ENCODE results near the gene TFAP2E. TPM values are rescaled to one million over a fixed set of nuclear protein-coding genes. Genes with fewer than 3 reads are reported as not detected.
A peak's percentile ranks its signal among the peaks of the same experiment; 100 is the strongest.

Gene TFAP2E
- total RNA-seq, 2 donors from 2014 or later: 0.62 to 0.66 TPM

DNA sequence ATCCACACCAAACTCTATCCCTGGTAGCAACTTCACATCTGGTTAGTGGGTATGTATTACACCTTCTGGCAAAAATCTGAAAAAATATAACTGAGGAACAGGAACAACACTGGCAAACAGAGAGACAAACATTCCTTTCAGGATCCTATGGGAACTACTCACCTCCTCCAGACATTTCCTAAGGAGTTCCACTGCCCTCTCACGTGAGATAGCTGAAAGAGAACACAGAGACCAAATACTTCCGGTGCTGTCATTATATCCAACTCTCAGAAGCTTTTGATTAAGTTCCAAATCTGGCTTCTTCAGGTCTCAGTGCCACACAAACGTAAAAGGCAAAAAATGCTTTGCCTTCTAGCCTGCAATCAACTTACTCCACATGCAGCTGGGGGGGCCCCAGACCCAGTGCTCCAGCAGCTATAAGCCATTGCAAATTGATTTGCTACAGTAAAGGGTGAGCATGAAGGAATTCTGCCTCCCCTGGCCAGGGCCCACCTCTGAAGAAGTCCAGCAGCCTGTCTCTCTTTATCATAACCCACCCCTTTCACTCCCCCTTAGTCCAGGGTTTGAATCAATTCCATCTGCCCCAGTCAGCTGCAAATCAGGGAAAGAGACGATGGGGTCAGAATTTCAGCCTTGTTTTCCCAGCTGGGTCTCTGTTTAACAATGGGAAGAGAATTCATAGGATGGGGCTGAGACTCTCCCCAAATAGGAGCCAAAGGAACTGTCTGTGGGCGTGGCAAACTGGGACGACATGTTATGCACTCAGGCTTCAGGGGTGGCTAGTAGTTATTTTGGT, 32.2 kb downstream of the TFAP2E start:
- peaks cover 71% of the 10 kb centered on the region for H3K36me3 Mint-ChIP-seq (ENCODE audit: low read depth)
- no peak overlapping the region for H3K4me3 Mint-ChIP-seq
- peak overlapping the region; percentile 13 for H3K27ac ChIP-seq (ENCODE audit: low read depth, low read length)
- no peaks in the 10 kb centered on the region for H3K9me3 ChIP-seq (ENCODE audit: control insufficient read depth, low read length)
- no peaks in the 10 kb centered on the region for H3K27me3 Mint-ChIP-seq (ENCODE audit: insufficient read depth)
- H3K27ac Mint-ChIP-seq: peak overlapping the region; percentile 76
- TF ChIP-seq, protein P1, sequence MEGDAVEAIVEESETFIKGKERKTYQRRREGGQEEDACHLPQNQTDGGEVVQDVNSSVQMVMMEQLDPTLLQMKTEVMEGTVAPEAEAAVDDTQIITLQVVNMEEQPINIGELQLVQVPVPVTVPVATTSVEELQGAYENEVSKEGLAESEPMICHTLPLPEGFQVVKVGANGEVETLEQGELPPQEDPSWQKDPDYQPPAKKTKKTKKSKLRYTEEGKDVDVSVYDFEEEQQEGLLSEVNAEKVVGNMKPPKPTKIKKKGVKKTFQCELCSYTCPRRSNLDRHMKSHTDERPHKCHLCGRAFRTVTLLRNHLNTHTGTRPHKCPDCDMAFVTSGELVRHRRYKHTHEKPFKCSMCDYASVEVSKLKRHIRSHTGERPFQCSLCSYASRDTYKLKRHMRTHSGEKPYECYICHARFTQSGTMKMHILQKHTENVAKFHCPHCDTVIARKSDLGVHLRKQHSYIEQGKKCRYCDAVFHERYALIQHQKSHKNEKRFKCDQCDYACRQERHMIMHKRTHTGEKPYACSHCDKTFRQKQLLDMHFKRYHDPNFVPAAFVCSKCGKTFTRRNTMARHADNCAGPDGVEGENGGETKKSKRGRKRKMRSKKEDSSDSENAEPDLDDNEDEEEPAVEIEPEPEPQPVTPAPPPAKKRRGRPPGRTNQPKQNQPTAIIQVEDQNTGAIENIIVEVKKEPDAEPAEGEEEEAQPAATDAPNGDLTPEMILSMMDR (conservative IDR thresholded peaks at IDR 0.05): no peak
- H3K9ac ChIP-seq (ENCODE audit: extremely low read depth, low read length, poor library complexity, severe bottlenecking): no peak overlapping the region
- H3K4me1 ChIP-seq (ENCODE audit: control insufficient read depth, insufficient read depth, low read length): no peaks in the 10 kb centered on the region
- no peak overlapping the region for H3K4me3 ChIP-seq (ENCODE audit: low read length)
- peaks cover 5% of the 10 kb centered on the region for H3K4me1 Mint-ChIP-seq
- WGBS, 2 experiments (ENCODE audit: insufficient coverage in 1 of 2, insufficient read length in 1 of 2): 72 to 87% methylated on average over 5 to 6 of the region's 6 CpGs
- DNase-seq: no peak
- no peaks in the 10 kb centered on the region for H3K27me3 ChIP-seq (ENCODE audit: control insufficient read depth, insufficient read depth, low read length, poor library complexity, severe bottlenecking)
- H3K36me3 ChIP-seq (ENCODE audit: control insufficient read depth, insufficient read depth, low read length): peaks cover 77% of the 10 kb centered on the region
- H3K9me3 Mint-ChIP-seq: no peaks in the 10 kb centered on the region

GRCh38 chr1:35605867-35606182, 32.7 kb downstream of the TFAP2E start:
- Histone ChIP-seq H3K27me3 (ENCODE audit: control insufficient read depth, insufficient read depth, low read length, poor library complexity, severe bottlenecking) (no peaks in the 10 kb centered on the region), H3K27ac (ENCODE audit: low read depth, low read length) (peak overlapping the region; percentile 13), H3K36me3 (ENCODE audit: control insufficient read depth, insufficient read depth, low read length) (peaks cover 77% of the 10 kb centered on the region), H3K9me3 (ENCODE audit: control insufficient read depth, low read length) (no peaks in the 10 kb centered on the region), H3K4me3 (ENCODE audit: low read length) (no peak overlapping the region), H3K4me1 (ENCODE audit: control insufficient read depth, insufficient read depth, low read length) (no peaks in the 10 kb centered on the region), H3K9ac (ENCODE audit: extremely low read depth, low read length, poor library complexity, severe bottlenecking) (no peak overlapping the region)
- WGBS, 2 experiments (ENCODE audit: insufficient coverage in 1 of 2, insufficient read length in 1 of 2): 73 to 95% methylated on average over 4 of the region's 4 CpGs
- peaks cover 70% of the 10 kb centered on the region for H3K36me3 Mint-ChIP-seq (ENCODE audit: low read depth)
- H3K4me3 Mint-ChIP-seq: no peak overlapping the region
- H3K27me3 Mint-ChIP-seq (ENCODE audit: insufficient read depth): no peaks in the 10 kb centered on the region
- H3K27ac Mint-ChIP-seq: peak overlapping the region; percentile 38
- peaks cover 3% of the 10 kb centered on the region for H3K4me1 Mint-ChIP-seq
- TF ChIP-seq, protein P1 (conservative IDR thresholded peaks at IDR 0.05): no peak
- DNase-seq: no peak
- no peaks in the 10 kb centered on the region for H3K9me3 Mint-ChIP-seq

DNA sequence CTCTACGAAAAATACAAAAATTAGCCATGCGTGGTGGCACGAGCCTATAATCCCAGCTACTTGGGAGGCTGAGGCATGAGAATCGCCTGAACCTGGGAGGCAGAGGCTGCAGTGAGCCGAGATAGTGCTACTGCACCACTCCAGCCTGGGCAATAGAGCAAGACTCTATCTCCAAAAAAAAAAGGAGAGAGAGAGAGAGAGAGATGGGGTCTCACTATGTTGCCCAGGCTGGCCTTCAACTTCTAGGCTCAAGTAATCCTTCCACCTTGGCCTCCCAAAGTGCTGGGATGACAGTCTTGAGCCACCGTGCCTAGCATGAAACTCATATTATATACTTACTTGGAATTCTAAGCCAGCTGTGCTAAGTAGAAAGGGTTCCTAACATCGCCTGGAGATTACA, 38.5 kb downstream of the TFAP2E start:
- no peaks in the 10 kb centered on the region for H3K27me3 ChIP-seq (ENCODE audit: control insufficient read depth, insufficient read depth, low read length, poor library complexity, severe bottlenecking)
- H3K36me3 ChIP-seq (ENCODE audit: control insufficient read depth, insufficient read depth, low read length): peaks cover 91% of the 10 kb centered on the region
- TF ChIP-seq, protein P1 (conservative IDR thresholded peaks at IDR 0.05): no peak
- Mint-ChIP-seq H3K4me3 (no peak overlapping the region), H3K36me3 (ENCODE audit: low read depth) (peaks cover 49% of the 10 kb centered on the region), H3K4me1 (no peaks in the 10 kb centered on the region), H3K9me3 (no peaks in the 10 kb centered on the region), H3K27me3 (ENCODE audit: insufficient read depth) (no peaks in the 10 kb centered on the region), H3K27ac (no peak overlapping the region)
- H3K4me1 ChIP-seq (ENCODE audit: control insufficient read depth, insufficient read depth, low read length): no peaks in the 10 kb centered on the region
- H3K9ac ChIP-seq (ENCODE audit: extremely low read depth, low read length, poor library complexity, severe bottlenecking): no peak overlapping the region
- H3K4me3 ChIP-seq (ENCODE audit: low read length): no peak overlapping the region
- WGBS, 2 experiments (ENCODE audit: insufficient coverage in 1 of 2, insufficient read length in 1 of 2): 95 to 98% methylated on average over 7 of the region's 7 CpGs
- no peak for DNase-seq
- H3K27ac ChIP-seq (ENCODE audit: low read depth, low read length): no peak overlapping the region
- H3K9me3 ChIP-seq (ENCODE audit: control insufficient read depth, low read length): no peaks in the 10 kb centered on the region
